ENCODE measurements around the gene PLCH2.

The PLCH2 gene

DNA sequence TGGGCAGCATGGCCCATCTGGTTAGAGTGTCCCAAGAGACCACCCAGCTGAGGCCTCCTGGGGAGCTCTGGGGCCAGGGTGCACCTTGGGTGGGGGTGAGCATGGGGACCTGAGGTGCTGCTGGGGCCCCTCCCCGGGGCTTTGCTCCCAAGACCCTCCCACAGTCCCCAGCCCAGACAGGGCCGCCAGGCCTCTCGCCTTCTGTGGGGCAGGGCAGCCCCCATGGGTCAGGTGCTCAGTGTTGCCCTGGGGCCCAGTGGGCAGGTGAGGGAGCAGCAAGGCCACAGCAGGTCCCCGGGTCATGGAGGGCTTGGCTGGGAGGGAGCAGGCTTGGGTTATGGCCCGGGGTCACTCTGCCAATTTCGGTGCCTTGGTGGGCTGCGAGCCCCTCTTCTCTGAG lies 39.2 kb upstream of the PLCH2 start:
- TF ChIP-seq, protein P1, sequence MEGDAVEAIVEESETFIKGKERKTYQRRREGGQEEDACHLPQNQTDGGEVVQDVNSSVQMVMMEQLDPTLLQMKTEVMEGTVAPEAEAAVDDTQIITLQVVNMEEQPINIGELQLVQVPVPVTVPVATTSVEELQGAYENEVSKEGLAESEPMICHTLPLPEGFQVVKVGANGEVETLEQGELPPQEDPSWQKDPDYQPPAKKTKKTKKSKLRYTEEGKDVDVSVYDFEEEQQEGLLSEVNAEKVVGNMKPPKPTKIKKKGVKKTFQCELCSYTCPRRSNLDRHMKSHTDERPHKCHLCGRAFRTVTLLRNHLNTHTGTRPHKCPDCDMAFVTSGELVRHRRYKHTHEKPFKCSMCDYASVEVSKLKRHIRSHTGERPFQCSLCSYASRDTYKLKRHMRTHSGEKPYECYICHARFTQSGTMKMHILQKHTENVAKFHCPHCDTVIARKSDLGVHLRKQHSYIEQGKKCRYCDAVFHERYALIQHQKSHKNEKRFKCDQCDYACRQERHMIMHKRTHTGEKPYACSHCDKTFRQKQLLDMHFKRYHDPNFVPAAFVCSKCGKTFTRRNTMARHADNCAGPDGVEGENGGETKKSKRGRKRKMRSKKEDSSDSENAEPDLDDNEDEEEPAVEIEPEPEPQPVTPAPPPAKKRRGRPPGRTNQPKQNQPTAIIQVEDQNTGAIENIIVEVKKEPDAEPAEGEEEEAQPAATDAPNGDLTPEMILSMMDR (IDR thresholded peaks at IDR 0.05), result no peak

DNA sequence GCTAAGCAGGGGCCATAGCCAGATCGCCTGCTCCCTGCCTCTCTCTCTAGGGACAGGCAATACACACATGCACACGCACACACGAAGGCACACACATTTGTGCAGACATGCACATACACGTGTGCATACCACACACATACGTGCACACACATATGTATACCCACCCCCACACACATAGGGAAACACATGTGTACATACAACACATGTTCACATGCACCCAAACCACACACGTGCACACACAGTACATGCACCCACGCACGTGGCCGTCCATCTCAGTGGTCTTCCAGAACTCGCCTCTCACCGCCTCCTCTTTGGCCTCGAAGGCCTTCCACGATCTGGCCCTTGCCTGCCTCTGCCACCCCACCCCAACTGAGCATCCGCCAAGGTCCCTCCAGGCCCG lies 38.5 kb upstream of the PLCH2 start:
- TF ChIP-seq, protein P1 (IDR thresholded peaks at IDR 0.05), result no peak

DNA sequence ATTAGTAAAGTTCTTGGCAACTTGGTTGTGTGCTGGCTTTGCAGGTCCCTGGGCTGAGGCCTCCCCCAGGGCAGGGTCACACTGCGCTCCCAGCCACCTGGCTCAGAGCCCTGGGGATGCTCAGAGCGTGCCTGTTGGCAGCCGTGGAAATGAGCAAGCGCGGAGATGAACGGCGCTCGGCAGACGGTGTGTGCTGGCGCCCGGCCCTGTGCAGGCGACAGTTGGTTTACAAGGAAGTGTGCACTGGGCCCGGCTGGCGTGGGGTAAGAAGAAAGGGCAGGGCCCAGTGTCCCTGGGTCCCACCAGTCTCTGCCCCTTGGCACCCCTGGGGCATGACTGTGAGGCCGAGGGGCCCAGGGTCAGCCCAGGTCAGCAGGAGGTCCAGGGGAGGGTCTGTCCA lies 38.1 kb upstream of the PLCH2 start:
- TF ChIP-seq, protein P1 (IDR thresholded peaks at IDR 0.05), result no peak

DNA sequence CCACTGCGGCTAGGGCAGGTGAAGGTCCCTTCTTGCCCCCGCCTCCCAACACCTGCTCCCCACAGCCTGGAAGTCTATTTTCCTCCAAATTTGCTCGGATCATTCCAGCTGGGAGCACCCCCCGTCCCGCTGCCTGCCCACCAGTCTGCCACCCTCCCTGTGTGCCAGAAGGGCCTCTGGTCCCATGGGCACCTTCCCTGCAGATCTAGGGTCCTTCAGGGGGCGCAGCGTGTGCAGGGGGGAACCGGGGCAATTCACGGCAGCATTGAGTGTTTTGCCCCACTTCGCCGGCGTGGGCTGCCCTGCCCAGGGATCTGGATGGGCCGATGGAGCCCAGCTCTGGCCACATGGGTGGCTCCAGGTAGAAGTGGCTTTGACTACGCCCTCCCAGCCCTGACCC lies 37.4 kb upstream of the PLCH2 start:
- TF ChIP-seq, protein P1 (IDR thresholded peaks at IDR 0.05), result no peak

DNA sequence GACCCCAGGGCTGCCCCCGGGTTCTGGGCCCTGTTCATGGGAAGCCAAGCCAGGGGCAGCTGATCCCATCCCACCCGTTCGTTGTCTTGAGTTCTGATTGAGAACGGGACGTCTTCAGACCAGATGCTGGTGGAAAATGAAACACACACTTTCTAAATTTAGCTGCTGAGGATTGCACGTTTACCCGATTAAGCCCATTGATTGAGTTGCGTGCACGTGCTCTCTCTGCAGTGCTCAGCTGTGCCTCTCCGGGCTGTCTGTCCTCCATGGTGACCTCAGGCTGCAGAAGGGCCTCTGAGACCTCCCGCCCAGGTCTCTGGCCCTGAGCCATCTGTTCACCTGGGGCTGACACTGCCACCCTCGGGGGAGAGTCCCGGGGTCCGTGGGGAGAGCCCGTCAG lies 36.7 kb upstream of the PLCH2 start:
- TF ChIP-seq, protein P1 (IDR thresholded peaks at IDR 0.05), result no peak

DNA sequence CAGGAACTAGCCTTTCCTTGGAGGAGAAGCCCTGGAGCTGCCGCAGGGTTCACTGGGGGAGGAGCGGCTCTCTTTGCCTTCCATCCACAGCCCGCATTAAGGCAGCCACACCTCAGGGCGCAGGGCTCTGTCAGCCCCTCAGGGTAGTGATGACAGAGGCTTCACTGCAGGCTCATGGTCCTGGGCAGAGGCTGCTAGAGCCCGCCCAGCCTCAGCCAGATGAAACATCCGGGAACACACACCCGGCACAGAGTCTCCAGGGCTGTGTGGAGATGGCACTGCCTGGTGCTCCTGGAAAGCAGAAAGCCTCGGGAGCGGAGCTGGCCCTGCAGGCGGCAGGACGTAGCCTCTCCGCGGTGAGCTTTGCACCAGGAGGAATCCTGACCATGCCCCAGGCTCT lies 34.3 kb upstream of the PLCH2 start:
- TF ChIP-seq, protein P1 (IDR thresholded peaks at IDR 0.05), result no peak

DNA sequence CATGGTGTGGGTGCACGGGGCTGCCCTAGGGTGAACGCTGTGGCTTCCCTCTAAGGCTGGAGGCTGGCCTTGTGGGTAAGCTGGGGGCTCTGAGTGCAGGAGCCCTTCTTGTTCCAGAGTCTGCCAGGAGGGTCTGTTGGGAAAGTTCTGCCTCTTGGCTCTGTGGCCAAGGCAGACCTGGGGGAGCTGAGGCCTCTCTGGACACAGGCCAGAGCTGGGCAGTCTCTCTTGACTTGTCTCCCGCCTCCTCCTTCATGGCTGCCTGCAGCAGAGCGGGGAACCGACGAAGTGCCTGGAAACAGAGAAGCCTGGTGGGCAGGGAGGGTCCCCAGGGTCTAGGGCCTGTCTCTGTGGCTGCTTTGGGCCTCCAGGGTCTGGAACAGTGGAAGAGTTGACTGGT lies 33.4 kb upstream of the PLCH2 start:
- TF ChIP-seq, protein P1 (IDR thresholded peaks at IDR 0.05), result no peak
